Eye (tissue), 1 donor: ENCODE results near the gene BEND4.
A peak's percentile ranks its signal among the peaks of the same experiment; 100 is the strongest.

Experiments used
- DNase-seq: peaks from one replicate; pipeline ENCODE4 v3.0.0-alpha.2; 2015

The BEND4 gene

DNA sequence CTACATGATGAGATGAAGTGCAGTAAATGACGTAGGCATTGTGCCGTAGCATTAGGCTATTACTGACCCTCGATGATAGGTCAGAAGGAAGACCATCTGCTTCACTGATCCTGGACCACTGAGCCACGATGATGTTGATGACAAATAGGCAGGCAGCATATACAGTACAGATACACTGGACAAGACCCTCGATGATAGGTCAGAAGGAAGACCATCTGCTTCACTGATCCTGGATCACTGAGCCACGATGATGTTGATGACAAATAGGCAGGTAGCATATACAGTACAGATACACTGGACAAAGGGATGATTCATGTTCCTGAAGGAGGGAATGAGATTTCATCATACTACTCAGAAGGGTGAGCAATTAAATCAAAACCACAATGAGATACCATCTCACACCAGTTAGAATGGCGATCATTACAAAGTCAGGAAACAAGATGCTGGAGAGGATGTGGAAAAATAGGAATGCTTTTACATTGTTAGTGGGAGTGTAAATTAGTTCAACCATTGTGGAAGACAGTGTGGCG is 50.9 kb downstream of the BEND4 start:
- peak; percentile 3 for DNase-seq

DNA sequence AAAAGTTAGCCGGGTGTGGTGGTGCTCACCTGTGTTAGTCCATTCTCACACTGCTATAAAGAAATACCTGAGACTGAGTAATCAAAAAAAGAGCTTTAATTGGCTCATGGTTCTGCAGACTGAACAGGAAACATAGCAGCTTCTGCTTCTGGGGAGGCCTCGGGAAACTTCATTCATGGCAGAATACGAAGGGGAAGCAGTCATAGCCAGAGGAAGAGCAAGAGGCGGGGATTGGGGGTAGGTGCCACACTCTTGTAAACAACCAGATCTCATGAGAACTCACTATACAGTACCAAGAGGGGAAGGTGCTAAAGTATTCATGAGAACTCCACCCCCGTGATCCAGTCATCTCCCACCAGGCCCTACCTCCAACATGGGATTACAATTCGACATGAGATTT is 64.1 kb downstream of the BEND4 start:
- no peak for DNase-seq

DNA sequence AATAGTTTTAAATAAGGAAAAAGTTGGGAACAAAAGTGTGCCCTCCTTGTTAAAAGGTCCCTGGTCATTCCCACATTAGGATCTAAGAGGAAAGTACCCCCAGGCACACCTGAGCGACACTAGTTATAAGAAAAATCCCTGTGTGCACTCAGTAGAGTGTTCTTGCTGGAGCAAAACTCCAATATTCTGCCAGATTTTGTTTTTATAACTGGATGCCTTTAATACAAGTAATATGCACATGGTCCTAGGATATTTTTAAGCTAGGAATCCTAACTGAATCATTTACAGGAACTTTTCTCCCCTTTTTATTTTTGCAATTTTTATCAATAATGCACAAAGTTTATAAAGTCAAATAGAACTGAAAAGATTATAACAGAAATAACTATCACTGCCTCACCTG is 68.6 kb downstream of the BEND4 start:
- DNase-seq: no peak

DNA sequence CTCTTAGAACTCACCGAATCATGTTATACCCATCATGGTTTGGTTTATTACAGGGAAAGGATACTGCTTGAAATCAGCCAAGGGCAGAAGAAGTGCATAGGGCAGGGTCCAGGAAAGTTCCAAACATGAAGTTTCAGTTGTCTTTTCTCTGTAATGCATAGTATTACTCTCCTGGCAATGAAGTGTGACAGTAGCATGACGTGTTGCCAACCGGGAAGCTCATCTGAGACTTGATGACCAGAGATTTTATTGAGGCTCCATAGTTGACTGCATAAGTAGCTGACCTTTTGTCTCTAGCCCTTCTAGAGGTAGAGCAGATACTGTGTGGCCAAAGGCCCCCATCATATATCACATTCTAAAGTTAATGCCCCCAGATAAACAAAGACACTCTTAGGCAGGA is 72.1 kb downstream of the BEND4 start:
- DNase-seq: no peak

DNA sequence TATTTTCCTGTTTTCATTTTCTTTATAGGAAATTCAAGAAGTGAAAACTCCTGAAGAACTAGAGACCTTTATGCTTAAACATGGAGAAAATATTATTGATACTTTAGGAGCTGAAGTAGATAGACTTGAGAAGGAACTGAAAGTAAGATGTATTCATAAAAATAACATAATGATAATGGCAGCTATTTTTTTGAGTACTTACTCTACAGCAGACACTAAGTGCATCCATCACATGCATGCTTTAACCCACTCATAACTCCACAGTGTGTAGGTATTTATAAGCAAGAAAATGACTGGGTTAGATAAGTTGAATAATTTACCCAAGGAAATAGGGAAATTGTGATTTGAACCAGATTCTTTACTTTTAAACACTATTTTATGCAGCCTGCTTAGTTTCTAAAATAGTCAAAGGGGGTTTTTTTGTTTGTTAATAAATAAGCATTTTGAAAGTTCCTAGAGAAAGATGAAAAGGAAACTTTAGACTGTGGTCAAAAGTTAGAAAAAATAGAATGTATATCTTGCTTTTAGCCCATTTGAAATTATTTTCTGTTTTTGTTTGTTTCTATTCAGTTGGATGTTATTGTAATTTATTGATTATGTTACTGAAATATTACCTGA is 74.2 kb downstream of the BEND4 start:
- DNase-seq: no peak

DNA sequence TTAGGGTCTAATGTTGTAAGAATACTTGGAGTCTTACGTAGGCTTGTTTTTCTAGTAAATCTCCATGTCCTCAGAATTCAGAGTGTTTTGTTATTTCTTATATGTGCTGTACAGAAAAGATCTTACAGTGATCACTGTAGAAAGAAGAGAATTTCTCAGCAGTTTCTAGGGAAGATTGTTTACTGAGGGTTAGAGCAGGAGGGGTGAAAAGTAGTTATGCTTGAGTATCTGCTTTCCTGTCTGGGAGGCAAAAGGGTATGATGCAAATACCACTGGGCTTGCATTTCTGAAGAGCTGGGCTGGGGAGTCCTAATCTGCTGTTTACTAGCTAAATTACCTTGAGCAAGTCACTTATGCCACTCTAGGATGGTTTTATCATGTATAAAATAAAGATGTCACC is 78.2 kb downstream of the BEND4 start:
- DNase-seq: no peak

DNA sequence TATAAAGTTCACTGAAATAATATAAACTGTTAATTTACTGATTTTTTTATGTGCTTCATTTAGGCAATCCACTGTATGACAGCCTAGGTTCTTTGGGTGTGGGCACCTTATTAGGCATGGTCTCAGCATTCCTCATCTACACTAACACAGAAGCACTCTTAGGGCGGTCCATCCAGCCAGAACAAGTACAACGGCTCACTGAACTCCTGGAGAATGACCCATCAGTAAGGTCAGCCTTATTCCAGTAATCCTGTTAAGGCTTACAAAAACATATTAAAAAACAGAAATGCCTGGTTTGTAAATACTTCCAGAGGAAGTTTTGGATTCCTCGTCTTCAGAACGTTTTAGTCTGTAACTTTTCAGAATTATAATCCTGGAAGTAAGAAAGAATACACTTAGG is 82.0 kb downstream of the BEND4 start:
- DNase-seq: no peak

DNA sequence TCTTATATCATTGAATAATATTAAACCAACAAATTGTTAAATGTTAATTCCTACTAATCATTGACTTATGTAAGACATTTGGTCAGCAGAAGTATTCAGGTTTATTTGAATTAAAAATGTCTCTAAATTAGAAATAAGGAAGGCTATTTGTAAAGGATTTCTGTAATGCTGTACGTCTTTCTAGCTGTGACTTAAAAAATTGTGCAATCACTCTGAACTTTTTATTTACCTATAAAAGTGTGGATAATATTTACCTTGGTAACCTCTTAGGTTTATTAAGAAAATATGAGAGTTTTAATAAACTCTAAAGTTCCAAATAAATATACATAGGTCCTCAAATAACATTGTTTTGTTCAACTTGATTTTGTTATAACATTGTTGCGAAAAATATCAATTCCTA is 85.2 kb downstream of the BEND4 start:
- no peak for DNase-seq

DNA sequence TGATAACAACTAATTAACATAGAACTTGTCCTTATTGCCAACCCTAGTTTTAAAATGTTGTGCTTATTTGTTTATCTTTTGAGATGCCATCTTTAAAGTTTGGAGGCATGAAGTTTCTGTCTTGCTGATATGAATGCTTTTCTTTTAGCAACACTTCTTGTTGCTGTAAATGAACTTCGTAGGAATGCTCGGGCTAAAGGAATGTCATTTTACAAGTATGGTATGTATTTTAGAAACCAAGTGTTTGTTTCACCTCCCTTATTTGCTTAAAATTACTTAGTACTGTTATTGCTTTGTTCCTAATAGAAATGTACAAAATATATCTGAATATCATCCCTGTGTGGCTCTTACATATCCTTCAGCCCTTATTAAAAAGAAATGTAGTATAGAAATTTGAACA is 86.1 kb downstream of the BEND4 start:
- no peak for DNase-seq
